T47D (cell line): Measurements from ENCODE around the gene GAS6.
"Not testable (repeated sequence)": the region's sequence is repeated elsewhere in the genome, so short reads cannot be mapped to it uniquely, and the experiment has no call there.

Source experiments
- DNase-seq, 2 experiments: peaks; one replicate each; pipeline versions ENCODE4 v3.0.0 to v3.0.0-alpha.2; 2011 to 2012; ENCODE audit warnings: low read depth in 1 of 2, low spot score in 1 of 2
- JUND ChIP-seq: IDR thresholded peaks from 2 replicates; pipeline ENCODE4 v1.6.1; 2012; ENCODE audit warnings: low read depth
- in situ Hi-C: cut with HindIII; loops from 2 replicates; pipeline ENCODE4 v1.10.0; 2016; ENCODE audit warnings: low sequenced_read_pairs, low pct_unique_long_range_greater_than_20kb

GAS6 gene

GRCh38 chr13:113842336-113843062 lies 21.4 kb downstream of the GAS6 start:
- no peak for DNase-seq
- no peak for TF ChIP-seq JUND
- in situ Hi-C loops, result no loop called here

- DNase-seq, result no peak
- in situ Hi-C loops, result no loop called here
- TF ChIP-seq JUND, result no peak
Observed at GRCh38 chr13:113841353-113841650, 22.6 kb downstream of the GAS6 start.

GRCh38 chr13:113840541-113841352 lies 23.1 kb downstream of the GAS6 start:
- DNase-seq, result no peak
- in situ Hi-C loops, result no loop called here
- no peak for TF ChIP-seq JUND

GRCh38 chr13:113839536-113840204 lies 24.2 kb downstream of the GAS6 start:
- TF ChIP-seq JUND, result no peak
- DNase-seq, result no peak
- in situ Hi-C loops, result no loop called here

- no peak for TF ChIP-seq JUND
- in situ Hi-C loops, result no loop called here
- no peak for DNase-seq
Observed at GRCh38 chr13:113838711-113839201, 25.1 kb downstream of the GAS6 start.

GRCh38 chr13:113837560-113838355 lies 26.1 kb downstream of the GAS6 start:
- peak in 1 of 2 experiments; percentile 84 for DNase-seq
- in situ Hi-C loops, result no loop called here
- TF ChIP-seq JUND, result no peak; the same call in 1 of the 2 replicates

GRCh38 chr13:113836768-113837559 lies 26.9 kb downstream of the GAS6 start:
- no peak for TF ChIP-seq JUND
- DNase-seq, result peak in 1 of 2 experiments; percentile 92
- in situ Hi-C loops, result no loop called here

- no peak for TF ChIP-seq JUND
- DNase-seq, result peak in 1 of 2 experiments; percentile 32
- in situ Hi-C loops, result no loop called here
Observed at GRCh38 chr13:113835461-113836270, 28.2 kb downstream of the GAS6 start.

GRCh38 chr13:113834496-113835200 lies 29.2 kb downstream of the GAS6 start:
- in situ Hi-C loops, result no loop called here
- no peak for DNase-seq
- no peak for TF ChIP-seq JUND

- DNase-seq, in situ Hi-C loops: not testable (repeated sequence)
Observed at GRCh38 chr13:113834006-113834405, 29.9 kb downstream of the GAS6 start.
